CD14-positive monocyte (primary cell): ENCODE data around the gene ANKRD44. TPM values are rescaled to one million over a fixed set of nuclear protein-coding genes. Genes with fewer than 3 reads are reported as not detected.

Experiments
- DNase-seq, 3 donors: peaks; one replicate each; pipeline ENCODE4 v3.0.0-alpha.2; 2011 to 2022
- H2AFZ ChIP-seq: 2 replicates; pipeline ENCODE4 v1.6.0; 2012; ENCODE audit warnings: mild to moderate bottlenecking, low read depth, low read length, inconsistent platforms; ENCODE audit not compliant: insufficient read depth, poor library complexity, severe bottlenecking
- H3K27ac ChIP-seq, 2 donors: 1 replicate in 1 of 2; 2 replicates in 1 of 2; pipeline ENCODE4 v1.5.1; 2012 to 2013; ENCODE audit warnings: low read length in 2 of 2, control low read depth in 1 of 2, inconsistent platforms in 1 of 2, low read depth in 1 of 2, mild to moderate bottlenecking in 1 of 2
- H3K27me3 ChIP-seq, 2 donors: one replicate each; pipeline versions ENCODE4 v1.6.0 to v1.6.1; 2011 to 2013; ENCODE audit warnings: low read length in 2 of 2; ENCODE audit not compliant: control insufficient read depth in 2 of 2, insufficient read depth in 2 of 2
- H3K36me3 ChIP-seq, 2 donors: replicated peaks in 1 of 2; 1 replicate in 1 of 2; 2 replicates in 1 of 2; pipeline versions ENCODE4 v1.5.1 to v1.6.1; 2012 to 2013; ENCODE audit warnings: low read length in 2 of 2, control low read depth in 1 of 2, inconsistent platforms in 1 of 2, mild to moderate bottlenecking in 1 of 2; ENCODE audit not compliant: insufficient read depth in 2 of 2, control insufficient read depth in 1 of 2
- H3K4me1 ChIP-seq, 2 donors: 1 replicate in 1 of 2; 2 replicates in 1 of 2; pipeline versions ENCODE4 v1.5.1 to v1.6.1; 2012 to 2013; ENCODE audit warnings: low read length in 2 of 2, control low read depth in 1 of 2, inconsistent platforms in 1 of 2, mild to moderate bottlenecking in 1 of 2, moderate library complexity in 1 of 2; ENCODE audit not compliant: insufficient read depth in 2 of 2, control insufficient read depth in 1 of 2
- H3K4me2 ChIP-seq: replicated peaks from 2 replicates; pipeline ENCODE3; 2012; ENCODE audit warnings: low read length, moderate library complexity, mild to moderate bottlenecking; ENCODE audit not compliant: poor library complexity, severe bottlenecking; ENCODE audit errors: extremely low read depth
- H3K4me3 ChIP-seq, 3 experiments: fragments of 200-600 bp in 1 of 3; sonication (generic) in 1 of 3; replicated peaks in 1 of 3; 1 replicate in 2 of 3; 2 replicates in 1 of 3; pipeline ENCODE4 v1.5.1; 2011 to 2013; ENCODE audit warnings: low read length in 3 of 3, mild to moderate bottlenecking in 3 of 3, control low read depth in 2 of 3, low read depth in 2 of 3, inconsistent platforms in 1 of 3, moderate library complexity in 1 of 3
- H3K79me2 ChIP-seq: 2 replicates; pipeline ENCODE4 v1.6.0; 2012; ENCODE audit warnings: mild to moderate bottlenecking, control low read depth, inconsistent platforms, low read length, moderate library complexity; ENCODE audit not compliant: insufficient read depth
- H3K9ac ChIP-seq: 2 replicates; pipeline ENCODE4 v1.6.0; 2017; ENCODE audit warnings: low read length, mild to moderate bottlenecking; ENCODE audit not compliant: insufficient read depth, poor library complexity, severe bottlenecking
- H3K9me3 ChIP-seq, 2 donors: replicated peaks in 1 of 2; 1 replicate in 1 of 2; 2 replicates in 1 of 2; pipeline versions ENCODE4 v1.5.1 to v1.6.1; 2012 to 2013; ENCODE audit warnings: low read length in 2 of 2, control low read depth in 1 of 2; ENCODE audit not compliant: control insufficient read depth in 1 of 2, insufficient read depth in 1 of 2
- H4K20me1 ChIP-seq: 2 replicates; pipeline ENCODE4 v1.6.0; 2012; ENCODE audit warnings: mild to moderate bottlenecking, low read length, control low read depth, moderate library complexity; ENCODE audit not compliant: insufficient read depth
- H3K27ac Mint-ChIP-seq, 7 donors: one replicate each; pipeline ENCODE4 v1.8.0; 2020; ENCODE audit warnings: mild to moderate bottlenecking in 7 of 7, mixed read lengths in 7 of 7, moderate library complexity in 6 of 7, inconsistent platforms in 2 of 7
- H3K27me3 Mint-ChIP-seq, 3 donors: one replicate each; pipeline ENCODE4 v1.8.0; 2021 to 2022; ENCODE audit warnings: low read depth in 3 of 3, mild to moderate bottlenecking in 3 of 3, mixed read lengths in 3 of 3, moderate library complexity in 3 of 3, inconsistent platforms in 1 of 3
- H3K36me3 Mint-ChIP-seq, 2 donors: one replicate each; pipeline ENCODE4 v1.8.0; 2020; ENCODE audit warnings: mixed read lengths in 2 of 2, inconsistent platforms in 1 of 2, mild to moderate bottlenecking in 1 of 2
- H3K4me1 Mint-ChIP-seq: one replicate; pipeline ENCODE4 v1.8.0; 2020; ENCODE audit warnings: mild to moderate bottlenecking, mixed read lengths
- H3K4me3 Mint-ChIP-seq, 2 donors: one replicate each; pipeline ENCODE4 v1.8.0; 2020; ENCODE audit warnings: mild to moderate bottlenecking in 2 of 2, mixed read lengths in 2 of 2, moderate library complexity in 1 of 2
- H3K9me3 Mint-ChIP-seq, 7 donors: one replicate each; pipeline ENCODE4 v1.8.0; 2020 to 2022; ENCODE audit warnings: mixed read lengths in 7 of 7, mild to moderate bottlenecking in 6 of 7, moderate library complexity in 6 of 7, inconsistent platforms in 2 of 7
- CTCF ChIP-seq: fragments of 200-600 bp; IDR thresholded peaks from one replicate; pipeline ENCODE4 v1.8.0; 2022; ENCODE audit warnings: antibody characterized with exemption, mild to moderate bottlenecking
- WGBS: methylation state at CpG from one replicate; pipeline ENCODE4 v1.1.5; 2013; ENCODE audit warnings: missing lambda C conversion rate; ENCODE audit not compliant: insufficient coverage; 5-methylcytosine and 5-hydroxymethylcytosine counted together
- intact Hi-C, 2 donors: fragments of 100-400 bp; cut with micrococcal nuclease; formaldehyde crosslinking; loops; one replicate each; pipeline versions ENCODE4 v1.15.0 to v1.15.1; 2023
- polyA plus RNA-seq, 3 donors: library from polyadenylated mRNA; depleted of rRNA in 1 of 3; unstranded in 2 of 3; stranded (reverse) in 1 of 3; fragments of 300-500 nt in 2 of 3; fragments of >200 nt in 1 of 3; fragmentation: Illumina TruSeq in 2 of 3; gene quantifications; 1 replicate in 2 of 3; 2 replicates in 1 of 3; pipeline ENCODE4 v1.2.3, GENCODE V29; 2012 to 2021

Gene ANKRD44
- polyA plus RNA-seq, 3 donors = 55.7 to 91.9 (median 64.9) TPM

GRCh38 chr2:197322724-197323720 lies 12.4 kb upstream of the ANKRD44 start:
- H3K9me3 Mint-ChIP-seq = no peaks in the 10 kb centered on the region
- Histone ChIP-seq H3K9ac (no peak overlapping the region), H4K20me1 (no peaks in the 10 kb centered on the region), H3K79me2 (no peaks in the 10 kb centered on the region), H3K4me2 (no peak overlapping the region), H3K4me1 (peaks cover 0 to 7% of the 10 kb centered on the region in 2 donors), H2AFZ (peak overlapping the region; percentile 66), H3K9me3 (no peaks in the 10 kb centered on the region), H3K4me3 (no peak overlapping the region), H3K36me3 (no peaks in the 10 kb centered on the region), H3K27ac (no peak overlapping the region), H3K27me3 (no peaks in the 10 kb centered on the region)
- WGBS = 24% methylated on average over 7 of the region's 11 CpGs
- DNase-seq = no peak
- peak overlapping the region in 1 of 2 donors; percentile 51 for H3K4me3 Mint-ChIP-seq
- no peaks in the 10 kb centered on the region for H3K36me3 Mint-ChIP-seq
- peaks cover 28% of the 10 kb centered on the region for H3K4me1 Mint-ChIP-seq
- intact Hi-C loops = no loop called here
- H3K27ac Mint-ChIP-seq = peak overlapping the region in 2 of 7 donors; percentile 16 to 34
- TF ChIP-seq CTCF = no peak
- peaks cover 3 to 6% (median 5%) of the 10 kb centered on the region in 3 donors for H3K27me3 Mint-ChIP-seq

GRCh38 chr2:197322143-197322542 lies 11.6 kb upstream of the ANKRD44 start:
- no peaks in the 10 kb centered on the region for H4K20me1 ChIP-seq
- H3K4me3 ChIP-seq = no peak overlapping the region
- peaks cover 21% of the 10 kb centered on the region for H3K4me1 Mint-ChIP-seq
- no peaks in the 10 kb centered on the region for H3K79me2 ChIP-seq
- H3K36me3 ChIP-seq = no peaks in the 10 kb centered on the region
- H3K9me3 Mint-ChIP-seq = no peaks in the 10 kb centered on the region
- no peak overlapping the region for H3K4me3 Mint-ChIP-seq
- H2AFZ ChIP-seq = no peak overlapping the region
- intact Hi-C loops = no loop called here
- H3K4me2 ChIP-seq = no peak overlapping the region
- WGBS = 100% methylated on average over 2 of the region's 2 CpGs
- no peaks in the 10 kb centered on the region for H3K9me3 ChIP-seq
- peaks cover 3 to 6% (median 5%) of the 10 kb centered on the region in 3 donors for H3K27me3 Mint-ChIP-seq
- no peak overlapping the region for H3K9ac ChIP-seq
- DNase-seq = no peak
- no peak overlapping the region for H3K27ac ChIP-seq
- H3K36me3 Mint-ChIP-seq = no peaks in the 10 kb centered on the region
- no peak overlapping the region for H3K27ac Mint-ChIP-seq
- peaks cover 0 to 3% of the 10 kb centered on the region in 2 donors for H3K4me1 ChIP-seq
- H3K27me3 ChIP-seq = no peaks in the 10 kb centered on the region
- TF ChIP-seq CTCF = no peak
